ENCODE measurements around the gene CTSE.

GRCh38 chr1:206039046-206039973 lies 15.6 kb upstream of the CTSE start:
- no peak for TF ChIP-seq POLR2A (IDR thresholded peaks at IDR 0.05)
- no peak for TF ChIP-seq CTCF (IDR thresholded peaks at IDR 0.05)
